ENCODE results near the gene CBX4. TPM values are rescaled to one million over a fixed set of nuclear protein-coding genes. Genes with fewer than 3 reads are reported as not detected.

Gene CBX4
- total RNA-seq, 1 experiment from 2014 or later, result 6.2 TPM

DNA sequence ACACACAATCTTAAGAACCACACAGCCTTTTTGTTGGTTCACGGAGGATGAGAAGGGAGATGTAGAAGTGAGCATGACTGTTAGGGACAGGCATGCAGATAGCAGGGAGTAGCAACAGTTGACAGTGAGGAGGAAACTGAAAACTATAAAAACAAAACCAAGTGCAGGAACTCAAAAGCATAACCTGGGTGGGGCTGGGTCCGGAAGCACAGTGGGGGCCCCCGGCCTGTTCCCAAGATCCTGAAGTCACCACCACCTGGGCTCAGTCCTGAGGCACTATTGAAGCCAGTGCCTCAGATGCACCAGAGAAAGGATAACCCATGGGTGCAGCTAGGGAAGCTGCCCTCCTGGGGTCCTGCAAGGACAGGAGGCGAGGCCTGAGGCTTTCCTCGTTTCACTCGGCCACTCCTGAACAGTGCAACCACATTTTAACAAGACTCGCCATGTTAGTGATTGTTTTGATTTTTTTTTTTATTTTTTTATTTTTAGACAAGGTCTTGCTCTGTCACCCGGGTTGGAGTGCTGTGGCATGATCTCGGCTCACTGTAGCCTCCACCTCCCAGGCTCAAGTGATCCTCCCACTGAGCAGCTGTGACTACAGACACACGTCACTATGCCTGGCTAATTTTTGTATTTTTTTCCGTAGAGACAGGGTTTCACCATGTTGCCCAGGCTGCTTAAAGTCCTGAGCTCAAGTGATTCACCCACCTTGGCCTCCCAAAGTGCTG is 27.7 kb upstream of the CBX4 start:
- no peak overlapping the region for H2BK20ac ChIP-seq (ENCODE audit: low read depth, low read length, poor library complexity, severe bottlenecking)
- no peaks in the 10 kb centered on the region for H3K23me2 ChIP-seq (ENCODE audit: insufficient read length, low read depth, low read length, poor library complexity, severe bottlenecking)
- H3K14ac ChIP-seq (ENCODE audit: insufficient read depth, low read length), result no peak overlapping the region
- H3K27ac ChIP-seq (ENCODE audit: insufficient read length, low read depth, low read length), result no peak overlapping the region
- no peak overlapping the region for H4K8ac ChIP-seq (replicated peaks; ENCODE audit: insufficient read length, low read depth, low read length)
- Mint-ChIP-seq H3K9me3 (no peaks in the 10 kb centered on the region), H3K27ac (no peak overlapping the region), H3K27me3 (ENCODE audit: low read depth) (peaks cover 35% of the 10 kb centered on the region), H3K4me1 (peaks cover 32 to 46% of the 10 kb centered on the region in 2 experiments), H3K36me3 (ENCODE audit: insufficient read depth in 1 of 3, low read depth in 3 of 3) (no peaks in the 10 kb centered on the region; a peak in 1 of 7 replicates), H3K4me3 (no peak overlapping the region)
- H2BK12ac ChIP-seq (ENCODE audit: insufficient read length, low read depth, low read length), result no peak overlapping the region
- no peak overlapping the region for H2BK5ac ChIP-seq (ENCODE audit: insufficient read length, low read length)
- H3K9me3 ChIP-seq (ENCODE audit: control insufficient read depth, low read depth, low read length), result no peaks in the 10 kb centered on the region
- no peak overlapping the region for H3T11ph ChIP-seq (ENCODE audit: low read length)
- no peaks in the 10 kb centered on the region for H3K4me1 ChIP-seq (ENCODE audit: insufficient read depth, low read length)
- H2BK120ac ChIP-seq (ENCODE audit: low read depth, low read length, poor library complexity, severe bottlenecking), result no peak overlapping the region
- H3K9ac ChIP-seq (ENCODE audit: extremely low read depth, insufficient read length, low read length), result no peak overlapping the region
- no peak overlapping the region for H2BK15ac ChIP-seq (ENCODE audit: low read depth, low read length)
- H4K5ac ChIP-seq (ENCODE audit: insufficient read length, low read depth, low read length), result no peak overlapping the region
- no peak overlapping the region for H3K18ac ChIP-seq (ENCODE audit: insufficient read length, low read depth, low read length)
- no peak for DNase-seq
- no peak overlapping the region for H3K4ac ChIP-seq (ENCODE audit: low read depth, low read length)
- no peaks in the 10 kb centered on the region for H3K79me2 ChIP-seq (ENCODE audit: insufficient read depth, low read length)
- H4K91ac ChIP-seq (ENCODE audit: insufficient read length, low read depth, low read length), result no peak overlapping the region
- H3K4me2 ChIP-seq (ENCODE audit: insufficient read depth, insufficient read length, low read length), result no peak overlapping the region
- no peaks in the 10 kb centered on the region for H3K27me3 ChIP-seq (ENCODE audit: insufficient read depth, low read length)
- no CpG with 5 or more reads among the region's 11 CpGs for WGBS (ENCODE audit: extremely low coverage, insufficient read length, low lambda C conversion rate)
- no peaks in the 10 kb centered on the region for H4K20me1 ChIP-seq (ENCODE audit: control insufficient read depth, insufficient read depth, insufficient read length)
- H2AFZ ChIP-seq (ENCODE audit: low read length), result no peak overlapping the region
- H3K56ac ChIP-seq (ENCODE audit: insufficient read length, low read depth, low read length), result no peak overlapping the region
- TF ChIP-seq, protein P1, sequence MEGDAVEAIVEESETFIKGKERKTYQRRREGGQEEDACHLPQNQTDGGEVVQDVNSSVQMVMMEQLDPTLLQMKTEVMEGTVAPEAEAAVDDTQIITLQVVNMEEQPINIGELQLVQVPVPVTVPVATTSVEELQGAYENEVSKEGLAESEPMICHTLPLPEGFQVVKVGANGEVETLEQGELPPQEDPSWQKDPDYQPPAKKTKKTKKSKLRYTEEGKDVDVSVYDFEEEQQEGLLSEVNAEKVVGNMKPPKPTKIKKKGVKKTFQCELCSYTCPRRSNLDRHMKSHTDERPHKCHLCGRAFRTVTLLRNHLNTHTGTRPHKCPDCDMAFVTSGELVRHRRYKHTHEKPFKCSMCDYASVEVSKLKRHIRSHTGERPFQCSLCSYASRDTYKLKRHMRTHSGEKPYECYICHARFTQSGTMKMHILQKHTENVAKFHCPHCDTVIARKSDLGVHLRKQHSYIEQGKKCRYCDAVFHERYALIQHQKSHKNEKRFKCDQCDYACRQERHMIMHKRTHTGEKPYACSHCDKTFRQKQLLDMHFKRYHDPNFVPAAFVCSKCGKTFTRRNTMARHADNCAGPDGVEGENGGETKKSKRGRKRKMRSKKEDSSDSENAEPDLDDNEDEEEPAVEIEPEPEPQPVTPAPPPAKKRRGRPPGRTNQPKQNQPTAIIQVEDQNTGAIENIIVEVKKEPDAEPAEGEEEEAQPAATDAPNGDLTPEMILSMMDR (conservative IDR thresholded peaks at IDR 0.05), result no peak
- H3K79me1 ChIP-seq (ENCODE audit: insufficient read depth, low read depth, low read length, poor library complexity, severe bottlenecking), result no peaks in the 10 kb centered on the region
- no peak overlapping the region for H3K23ac ChIP-seq (ENCODE audit: insufficient read length, low read depth, low read length)
- H2AK5ac ChIP-seq (ENCODE audit: insufficient read length, low read length), result no peak overlapping the region

Measured in H9 (cell line).